ENCODE results near the gene ARL1.
A peak's percentile ranks its signal among the peaks of the same experiment; 100 is the strongest.
"Not testable (repeated sequence)": the region's sequence is repeated elsewhere in the genome, so short reads cannot be mapped to it uniquely, and the experiment has no call there.

Gene ARL1

GRCh38 chr12:101407436-101408345 is at the start of gene ARL1:
Gene ARL1, minus strand, starts transcription at chr12:101407772. Its CDS starts 127 bp downstream, at chr12:101407645.
- TF ChIP-seq CTCF (IDR thresholded peaks at IDR 0.05; ENCODE audit: low read depth, low read length): no peak
- DNase-seq (ENCODE audit: extremely low read depth, low read depth): peak; percentile 66

- no peak for DNase-seq (ENCODE audit: extremely low read depth, low read depth)
- no peak for TF ChIP-seq CTCF (IDR thresholded peaks at IDR 0.05; ENCODE audit: low read depth, low read length)
Observed at GRCh38 chr12:101455685-101456084, 48.1 kb upstream of the ARL1 start.

GRCh38 chr12:101441461-101442224 is 34.1 kb upstream of the ARL1 start:
- no peak for DNase-seq (ENCODE audit: extremely low read depth, low read depth)
- TF ChIP-seq CTCF (IDR thresholded peaks at IDR 0.05; ENCODE audit: low read depth, low read length): no peak

GRCh38 chr12:101439236-101439635 is 31.7 kb upstream of the ARL1 start:
- DNase-seq (ENCODE audit: extremely low read depth, low read depth): no peak
- no peak for TF ChIP-seq CTCF (IDR thresholded peaks at IDR 0.05; ENCODE audit: low read depth, low read length)

GRCh38 chr12:101436136-101436535 is 28.6 kb upstream of the ARL1 start:
- DNase-seq (ENCODE audit: extremely low read depth, low read depth): no peak
- TF ChIP-seq CTCF (IDR thresholded peaks at IDR 0.05; ENCODE audit: low read depth, low read length): no peak

GRCh38 chr12:101430456-101430855 is 22.9 kb upstream of the ARL1 start:
- no peak for TF ChIP-seq CTCF (IDR thresholded peaks at IDR 0.05; ENCODE audit: low read depth, low read length)
- DNase-seq (ENCODE audit: extremely low read depth, low read depth): no peak

- no peak for TF ChIP-seq CTCF (IDR thresholded peaks at IDR 0.05; ENCODE audit: low read depth, low read length)
- no peak for DNase-seq (ENCODE audit: extremely low read depth, low read depth)
Observed at GRCh38 chr12:101424620-101425019, 17.0 kb upstream of the ARL1 start.

- DNase-seq (ENCODE audit: extremely low read depth, low read depth): not testable (repeated sequence)
Observed at GRCh38 chr12:101422066-101422465, 14.5 kb upstream of the ARL1 start.
